Loucy (cell line): Measurements from ENCODE around the gene THOP1.

Source experiments
- H2AFZ ChIP-seq: fragments of 200-600 bp; sonication (generic); 2 replicates; pipeline ENCODE4 v1.6.0; 2016; ENCODE audit warnings: antibody characterized with exemption, mild to moderate bottlenecking, low read length, moderate library complexity
- H3F3A ChIP-seq: fragments of 200-600 bp; 2 replicates; pipeline ENCODE4 v1.6.0; 2016; ENCODE audit warnings: antibody characterized with exemption, low read depth, mild to moderate bottlenecking
- H3K27me3 ChIP-seq: fragments of 200-600 bp; sonication (generic); 2 replicates; pipeline ENCODE4 v1.6.1; 2014; ENCODE audit warnings: low read length, mild to moderate bottlenecking; ENCODE audit not compliant: insufficient read depth, poor library complexity, severe bottlenecking
- H3K36me3 ChIP-seq: fragments of 200-600 bp; sonication (generic); 2 replicates; pipeline ENCODE4 v1.6.1; 2016; ENCODE audit warnings: low read length; ENCODE audit not compliant: insufficient read depth
- H3K4me1 ChIP-seq: fragments of 200-600 bp; sonication (generic); 2 replicates; pipeline ENCODE4 v1.5.1; 2014; ENCODE audit warnings: low read length, mild to moderate bottlenecking; ENCODE audit not compliant: insufficient read depth, poor library complexity, severe bottlenecking
- H3K4me2 ChIP-seq: fragments of 200-600 bp; sonication (generic); 2 replicates; pipeline ENCODE4 v1.6.0; 2014; ENCODE audit warnings: antibody characterized with exemption, low read length, low read depth, mild to moderate bottlenecking; ENCODE audit not compliant: poor library complexity, severe bottlenecking
- H3K4me3 ChIP-seq: fragments of 200-600 bp; sonication (generic); 2 replicates; pipeline ENCODE4 v1.5.1; 2014; ENCODE audit warnings: low read length, mild to moderate bottlenecking, mixed read lengths; ENCODE audit not compliant: poor library complexity, severe bottlenecking
- H3K79me2 ChIP-seq: fragments of 200-600 bp; sonication (generic); 2 replicates; pipeline ENCODE4 v1.6.1; 2014; ENCODE audit warnings: low read length; ENCODE audit not compliant: insufficient read depth
- H3K9ac ChIP-seq: fragments of 200-600 bp; sonication (generic); 2 replicates; pipeline ENCODE4 v1.6.0; 2014; ENCODE audit warnings: mild to moderate bottlenecking, low read depth, low read length, moderate library complexity; ENCODE audit not compliant: poor library complexity, severe bottlenecking
- H3K9me2 ChIP-seq: fragments of 200-600 bp; sonication (generic); replicated peaks from 2 replicates; pipeline ENCODE4 v1.6.1; 2016; ENCODE audit warnings: low read depth, low read length, mixed read lengths
- H3K9me3 ChIP-seq: fragments of 200-600 bp; sonication (generic); 2 replicates; pipeline ENCODE4 v1.6.1; 2014; ENCODE audit warnings: mild to moderate bottlenecking, antibody characterized with exemption, low read length, low read depth; ENCODE audit not compliant: insufficient read depth
- H4K20me1 ChIP-seq: fragments of 200-600 bp; sonication (generic); 2 replicates; pipeline ENCODE4 v1.6.0; 2014; ENCODE audit warnings: antibody characterized with exemption, low read length, mild to moderate bottlenecking; ENCODE audit not compliant: insufficient read depth, poor library complexity, severe bottlenecking
- CTCF ChIP-seq: fragments of 200-600 bp; sonication (generic); conservative IDR thresholded peaks from 2 replicates; pipeline ENCODE4 v1.5.1; 2014; ENCODE audit warnings: mild to moderate bottlenecking, antibody characterized with exemption, low read length
- EZH2phosphoT487 ChIP-seq: fragments of 200-600 bp; IDR thresholded peaks from 2 replicates; pipeline ENCODE4 v1.6.1; 2018; ENCODE audit warnings: antibody characterized with exemption, mild to moderate bottlenecking, moderate library complexity, borderline replicate concordance

The THOP1 gene

GRCh38 chr19:2788237-2788636 lies 2.9 kb downstream of the THOP1 start:
- Histone ChIP-seq H3K27me3 (no peaks in the 10 kb centered on the region), H3K36me3 (no peaks in the 10 kb centered on the region; the same call in 1 of the 2 replicates), H3F3A (no peaks in the 10 kb centered on the region), H3K79me2 (peaks cover 45% of the 10 kb centered on the region), H3K4me3 (no peak overlapping the region), H3K4me2 (no peak overlapping the region), H3K9ac (peak overlapping the region; percentile 16), H3K4me1 (peaks cover 17% of the 10 kb centered on the region), H3K9me2 (no peaks in the 10 kb centered on the region), H4K20me1 (peaks cover 3% of the 10 kb centered on the region), H2AFZ (no peak overlapping the region), H3K9me3 (no peaks in the 10 kb centered on the region)
- TF ChIP-seq CTCF (no peak), EZH2phosphoT487 (no peak)

- TF ChIP-seq CTCF: no peak
- no peak for TF ChIP-seq EZH2phosphoT487
- Histone ChIP-seq H3K36me3 (peaks cover 1% of the 10 kb centered on the region; the same call in 1 of the 2 replicates), H3K9me2 (no peaks in the 10 kb centered on the region), H3K9ac (no peak overlapping the region), H3K79me2 (peaks cover 45% of the 10 kb centered on the region), H2AFZ (no peak overlapping the region), H3K4me3 (no peak overlapping the region), H3F3A (no peaks in the 10 kb centered on the region), H3K27me3 (no peaks in the 10 kb centered on the region), H4K20me1 (peaks cover 3% of the 10 kb centered on the region), H3K4me1 (peaks cover 10% of the 10 kb centered on the region), H3K4me2 (no peak overlapping the region), H3K9me3 (no peaks in the 10 kb centered on the region)
Measured at GRCh38 chr19:2790194-2790556, 4.9 kb downstream of the THOP1 start.

- no peaks in the 10 kb centered on the region for H3K27me3 ChIP-seq
- H3K4me2 ChIP-seq: no peak overlapping the region
- H3K79me2 ChIP-seq: peaks cover 42% of the 10 kb centered on the region
- TF ChIP-seq EZH2phosphoT487 (no peak), CTCF (no peak)
- H3K4me3 ChIP-seq: no peak overlapping the region
- H4K20me1 ChIP-seq: peaks cover 3% of the 10 kb centered on the region
- H3K4me1 ChIP-seq: peaks cover 10% of the 10 kb centered on the region
- no peak overlapping the region for H2AFZ ChIP-seq
- no peak overlapping the region for H3K9ac ChIP-seq
- peaks cover 7% of the 10 kb centered on the region; the same call in 1 of the 2 replicates for H3K36me3 ChIP-seq
- no peaks in the 10 kb centered on the region for H3K9me2 ChIP-seq
- no peaks in the 10 kb centered on the region for H3K9me3 ChIP-seq
- H3F3A ChIP-seq: no peaks in the 10 kb centered on the region
Measured at GRCh38 chr19:2790557-2791271, 5.4 kb downstream of the THOP1 start.
